Right ventricle myocardium inferior (tissue), 1 donor: ENCODE results near the gene C5orf58. TPM values are rescaled to one million over a fixed set of nuclear protein-coding genes. Genes with fewer than 3 reads are reported as not detected.

ENCODE experiments used
- ATAC-seq: fragments of 200-7000 bp; cut with Tn5 transposase; one replicate; pipeline ENCODE4 v1.9.1; 2020; ENCODE audit warnings: mild to moderate bottlenecking, moderate library complexity
- DNase-seq: peaks from one replicate; pipeline ENCODE4 v3.0.0; 2021; ENCODE audit errors: missing footprints
- intact Hi-C: fragments of 100-400 bp; cut with DNase I; formaldehyde crosslinking; loops from one replicate; pipeline ENCODE4 v1.11.0; 2022
- long read RNA-seq: library from polyadenylated mRNA; unstranded; transcript quantifications from one replicate; pipeline ENCODE4 v2.0.0, GENCODE V29; 2021
- total RNA-seq: library from RNA; stranded (reverse); fragmentation: NEBNext Ultra II Directional; extraction: Animal tissue kit (Norgen Biotek cat#: 25700); gene quantifications from one replicate; pipeline ENCODE4 v1.2.1, GENCODE V29; 2021
- donor health status: DM: no; HTN: yes; CAD: no; lungs with severe emphysema.

C5orf58 gene, protein sequence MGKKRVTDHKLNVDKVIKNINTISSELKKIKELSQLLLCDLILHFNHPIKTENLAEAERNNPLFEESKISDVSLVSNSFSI
- not detected for total RNA-seq
- long read RNA-seq: 0 reads

DNA sequence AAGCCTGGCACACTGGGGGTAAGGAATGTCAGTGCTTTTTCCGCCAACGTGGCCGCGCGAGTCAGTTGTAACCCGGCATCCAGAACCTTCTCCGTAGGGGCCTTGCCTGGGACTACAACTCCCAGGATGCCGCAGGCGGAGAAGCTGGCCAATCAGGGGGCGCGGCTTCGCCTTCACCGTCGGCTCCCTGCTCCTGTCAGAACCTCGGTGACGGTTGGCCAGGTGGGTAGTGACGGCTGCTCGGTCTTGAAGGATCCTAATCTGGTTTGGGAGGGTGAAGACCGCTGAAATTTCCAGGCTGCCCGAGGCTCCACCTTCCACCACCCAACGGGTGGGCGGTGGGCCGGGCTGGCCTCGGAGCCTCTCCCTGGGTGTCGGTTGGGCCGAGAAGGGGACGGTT, at the start of gene C5orf58:
Gene C5orf58 (plus strand): TSS at position 200 of the 400 bp plus-strand sequence. CDS start 1,992 bp downstream, outside the sequence.
- intact Hi-C loops: no loop called here
- DNase-seq (no peak), ATAC-seq (no peak)

DNA sequence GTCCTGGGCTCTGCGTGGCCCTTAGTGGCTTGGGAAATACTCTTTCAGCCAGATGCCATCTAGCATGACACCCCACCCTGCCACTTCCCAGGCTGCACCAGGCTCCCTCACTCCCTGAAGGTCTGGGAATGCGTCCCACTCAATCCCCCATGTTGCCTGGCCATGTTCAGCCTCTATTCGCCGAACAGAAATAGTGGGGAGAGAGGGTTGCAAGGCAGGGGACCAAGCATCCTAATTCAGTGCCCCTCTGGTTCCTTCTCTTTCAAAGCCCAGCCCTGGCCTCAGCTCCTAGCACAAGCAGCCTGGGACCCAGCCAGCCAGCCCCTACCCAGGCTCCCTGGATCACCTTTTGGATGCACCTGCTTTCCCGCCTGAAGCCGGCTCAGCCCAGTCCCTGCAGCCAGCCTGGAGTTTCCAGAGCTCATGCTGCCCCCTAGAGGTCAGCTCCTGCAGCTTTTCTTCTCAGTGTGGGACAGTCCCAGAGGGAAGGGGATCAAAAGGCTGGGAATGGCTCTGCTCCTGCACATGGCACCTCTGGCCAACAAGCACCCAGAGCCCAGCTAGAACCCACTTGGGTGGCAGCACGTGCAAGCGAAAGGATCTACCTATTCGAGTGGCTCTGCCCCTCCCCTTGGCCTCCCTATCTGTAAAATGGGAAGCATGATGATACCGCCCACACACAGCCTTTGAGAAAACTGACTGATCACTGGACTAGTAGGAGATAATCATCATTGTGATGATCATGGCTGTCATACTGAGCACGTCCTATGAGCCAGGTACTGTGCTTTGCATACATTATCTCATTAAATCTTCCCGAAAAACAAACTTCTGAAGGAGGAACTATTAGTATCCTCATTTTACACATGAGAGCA, 48.7 kb upstream of the C5orf58 start:
- peak; percentile 82 for ATAC-seq
- no peak for DNase-seq
- intact Hi-C loops: loop anchor here (1.0 to 10.0 kb wide), 2 partner anchors 84 to 479 kb away; no protein-coding TSS in a partner anchor

DNA sequence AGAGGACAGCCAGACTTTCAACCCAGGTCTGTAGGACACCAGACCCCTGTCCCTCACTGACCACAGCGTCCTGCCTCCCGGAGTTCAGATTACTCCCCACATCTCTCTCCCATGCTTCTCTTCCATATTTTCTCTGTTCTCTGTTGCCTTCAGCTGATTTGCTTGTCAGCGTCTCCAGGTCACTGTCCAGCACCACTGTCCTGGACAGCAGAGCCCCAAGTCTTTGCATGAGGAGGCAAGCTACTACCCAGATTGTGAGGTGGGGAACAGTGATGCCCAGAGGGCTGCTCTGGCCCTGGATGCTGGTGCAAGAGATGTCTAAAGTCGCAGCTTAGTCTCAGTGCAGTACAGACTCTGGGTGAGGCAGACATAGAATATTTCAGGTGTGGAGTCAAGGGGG, 48.0 kb upstream of the C5orf58 start:
- ATAC-seq (no peak), DNase-seq (no peak)
- intact Hi-C loops: loop anchor here (1.0 to 10.0 kb wide), 2 partner anchors 84 to 480 kb away; no protein-coding TSS in a partner anchor

- DNase-seq (no peak), ATAC-seq (no peak)
- intact Hi-C loops: loop anchor here (10.0 kb wide), 1 partner anchor 481 kb away; no protein-coding TSS in a partner anchor
These were observed 46.6 kb upstream of the C5orf58 start for GRCh38 chr5:170186156-170186555.

GRCh38 chr5:170186856-170187255, 45.9 kb upstream of the C5orf58 start:
- intact Hi-C loops: loop anchor here (10.0 kb wide), 1 partner anchor 482 kb away; no protein-coding TSS in a partner anchor
- no peak for ATAC-seq

GRCh38 chr5:170190436-170191134, 42.2 kb upstream of the C5orf58 start:
- intact Hi-C loops: no loop called here
- ATAC-seq (no peak), DNase-seq (no peak)

More at GRCh38 chr5:170186856-170187255, 45.9 kb upstream of the C5orf58 start:
- no peak for DNase-seq

- intact Hi-C loops: no loop called here
- ATAC-seq (no peak), DNase-seq (no peak)
These were observed 40.0 kb upstream of the C5orf58 start for GRCh38 chr5:170192829-170193228.

GRCh38 chr5:170195961-170196360, 36.8 kb upstream of the C5orf58 start:
- no peak for ATAC-seq
- intact Hi-C loops: no loop called here

GRCh38 chr5:170200876-170201275, 31.9 kb upstream of the C5orf58 start:
- intact Hi-C loops: no loop called here
- no peak for ATAC-seq
- DNase-seq: no peak

More at GRCh38 chr5:170195961-170196360, 36.8 kb upstream of the C5orf58 start:
- DNase-seq: no peak

GRCh38 chr5:170201311-170201710, 31.5 kb upstream of the C5orf58 start:
- no peak for DNase-seq
- no peak for ATAC-seq
- intact Hi-C loops: no loop called here

- intact Hi-C loops: no loop called here
- ATAC-seq: no peak
- DNase-seq: no peak
These were observed 30.7 kb upstream of the C5orf58 start for GRCh38 chr5:170202117-170202516.

DNA sequence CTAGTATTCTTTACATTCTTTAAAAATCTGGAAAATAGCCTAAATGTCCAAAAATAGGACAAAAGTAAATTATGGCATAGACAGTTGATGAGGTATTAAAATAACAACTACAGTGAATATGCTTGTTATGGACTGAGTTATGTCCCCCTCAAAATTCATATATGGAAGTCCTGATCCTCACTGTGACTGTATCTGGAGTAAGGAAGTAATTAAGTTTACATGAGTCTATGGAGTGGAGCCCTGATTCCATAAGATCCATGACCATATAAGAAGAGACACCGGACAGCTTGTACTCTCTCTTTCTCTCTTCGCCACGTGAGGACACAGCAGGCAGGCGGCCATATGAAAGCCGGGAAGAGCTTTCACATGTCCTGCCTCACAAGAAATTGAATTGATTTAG, 28.6 kb upstream of the C5orf58 start:
- ATAC-seq (no peak), DNase-seq (no peak)
- intact Hi-C loops: no loop called here

DNA sequence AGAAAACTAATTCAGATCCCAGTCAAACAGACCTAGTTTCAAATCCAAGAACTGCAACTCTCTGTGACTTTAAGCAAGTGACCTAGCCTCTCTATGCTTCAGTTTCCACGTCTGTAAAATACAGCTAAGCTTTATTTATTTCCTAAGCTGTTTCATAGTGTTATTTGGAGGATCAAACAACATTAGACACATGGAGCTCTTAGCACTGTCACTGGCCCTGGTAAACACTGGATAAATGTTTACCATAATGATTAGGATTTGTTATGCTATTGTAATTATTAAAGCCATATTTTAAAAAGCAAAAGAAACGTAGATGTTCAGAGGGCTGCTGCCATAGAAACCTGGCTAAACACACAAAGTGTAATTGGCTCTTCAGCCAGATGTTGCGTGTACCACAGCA, 26.6 kb upstream of the C5orf58 start:
- no peak for DNase-seq
- no peak for ATAC-seq
- intact Hi-C loops: no loop called here

GRCh38 chr5:170206958-170207357, 25.8 kb upstream of the C5orf58 start:
- intact Hi-C loops: no loop called here
- DNase-seq (no peak), ATAC-seq (no peak)

DNA sequence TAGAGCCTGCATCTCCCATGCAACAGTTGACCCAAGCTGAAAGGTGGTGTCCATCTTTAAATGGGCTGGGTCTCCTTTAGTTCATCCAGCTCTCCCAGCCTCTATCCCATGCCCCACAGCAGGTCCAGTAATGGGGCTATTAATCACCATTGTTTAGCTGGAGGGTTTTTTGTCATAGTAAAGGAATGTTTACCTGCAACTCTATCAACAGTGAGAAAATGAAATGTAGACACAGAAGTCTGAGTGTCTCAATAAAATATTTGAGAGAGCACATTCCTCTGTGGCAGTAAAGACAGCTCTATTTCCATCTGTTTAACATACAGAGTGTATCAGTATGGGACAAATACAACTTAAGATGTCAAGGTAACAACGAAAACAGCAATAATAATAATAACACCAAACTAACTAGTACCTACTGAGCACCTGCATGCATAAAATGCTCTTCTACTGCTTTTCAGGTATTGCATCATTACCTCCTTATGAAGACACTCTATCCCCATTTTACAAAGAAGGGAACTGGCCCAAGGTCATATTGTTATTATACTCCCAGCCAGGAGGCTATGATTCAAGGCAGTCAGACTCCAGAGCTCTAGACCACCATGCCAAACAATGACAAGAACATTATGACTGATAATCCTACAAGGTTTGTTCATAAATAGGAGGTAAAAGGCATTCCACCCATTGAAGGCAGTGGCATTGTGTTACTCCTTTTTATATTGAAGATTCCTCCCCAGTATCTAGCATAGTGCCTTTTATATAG, 21.0 kb upstream of the C5orf58 start:
- no peak for ATAC-seq
- intact Hi-C loops: no loop called here
- no peak for DNase-seq

DNA sequence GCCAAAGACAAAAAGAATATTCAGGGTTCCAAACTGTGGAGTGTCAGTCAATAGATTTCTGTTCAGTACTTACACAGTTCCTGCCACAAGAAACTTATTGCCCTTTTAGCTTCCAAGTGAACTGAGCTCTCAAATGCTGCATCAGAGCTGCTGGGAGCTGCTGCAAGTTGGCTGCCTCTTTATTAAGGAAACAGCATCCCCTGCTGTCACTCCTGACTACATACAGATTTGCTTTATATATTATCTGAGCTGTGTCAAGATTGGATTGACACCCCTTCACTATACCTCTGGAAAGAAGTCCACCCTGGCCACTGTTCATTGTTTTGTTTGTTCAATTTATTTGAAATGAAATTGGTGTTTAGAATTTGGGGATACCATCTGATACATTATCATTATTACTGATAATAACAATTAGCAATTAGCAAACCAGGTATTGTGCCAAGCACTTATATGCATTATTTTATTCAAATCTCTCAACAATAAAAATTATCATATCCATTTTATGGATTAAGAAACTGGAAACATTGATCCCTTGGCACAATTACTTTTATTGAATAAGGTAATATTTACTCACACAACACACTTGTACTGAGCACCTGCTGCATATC, 16.4 kb upstream of the C5orf58 start:
- DNase-seq (no peak), ATAC-seq (no peak)

DNA sequence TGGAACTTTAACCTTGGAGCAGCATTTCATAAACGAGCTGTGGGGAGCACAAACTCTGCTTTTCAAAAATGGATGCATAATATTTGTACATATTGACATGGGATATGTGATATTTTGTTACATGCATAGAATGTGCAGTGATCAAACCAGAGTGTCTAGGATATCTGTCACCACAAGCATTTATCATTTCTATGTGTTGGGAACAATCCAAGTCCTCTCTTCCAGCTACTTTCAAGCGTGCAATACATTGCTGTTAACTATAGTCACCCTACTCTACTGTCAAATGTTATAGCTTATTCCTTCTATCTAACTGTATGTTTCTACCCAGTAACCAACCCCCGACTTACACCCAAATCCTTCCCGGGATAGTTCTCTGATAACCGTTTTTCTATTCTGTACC, 15.0 kb upstream of the C5orf58 start:
- DNase-seq: no peak
- ATAC-seq: no peak
- intact Hi-C loops: no loop called here

More for the DNA sequence above, 16.4 kb upstream of the C5orf58 start:
- intact Hi-C loops: no loop called here

DNA sequence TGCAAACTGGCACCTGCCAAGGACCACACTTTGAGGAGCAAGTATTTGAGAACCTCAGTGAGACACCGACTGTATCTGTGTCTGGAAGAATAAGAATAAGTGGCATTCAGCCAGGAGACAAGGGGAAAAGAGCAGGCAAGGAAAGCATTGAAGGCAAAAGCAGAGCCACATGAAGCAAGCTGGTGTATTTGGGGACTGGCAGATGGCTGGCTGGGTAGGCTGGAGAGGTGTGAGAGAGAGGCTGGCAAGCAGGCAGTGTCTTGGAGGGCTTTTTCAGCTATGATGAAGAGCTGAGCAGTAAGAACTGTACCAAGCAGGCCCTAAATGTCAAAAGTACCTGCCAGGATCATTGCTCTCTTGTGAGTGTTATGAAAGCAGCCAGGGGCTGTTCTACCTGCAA, 14.1 kb upstream of the C5orf58 start:
- ATAC-seq (no peak), DNase-seq (no peak)
- intact Hi-C loops: no loop called here
